ENCODE results near the gene KLHL29. TPM values are rescaled to one million over a fixed set of nuclear protein-coding genes. Genes with fewer than 3 reads are reported as not detected.

The KLHL29 gene
- total RNA-seq, 1 donor from 2014 or later, result 5.0 TPM

DNA sequence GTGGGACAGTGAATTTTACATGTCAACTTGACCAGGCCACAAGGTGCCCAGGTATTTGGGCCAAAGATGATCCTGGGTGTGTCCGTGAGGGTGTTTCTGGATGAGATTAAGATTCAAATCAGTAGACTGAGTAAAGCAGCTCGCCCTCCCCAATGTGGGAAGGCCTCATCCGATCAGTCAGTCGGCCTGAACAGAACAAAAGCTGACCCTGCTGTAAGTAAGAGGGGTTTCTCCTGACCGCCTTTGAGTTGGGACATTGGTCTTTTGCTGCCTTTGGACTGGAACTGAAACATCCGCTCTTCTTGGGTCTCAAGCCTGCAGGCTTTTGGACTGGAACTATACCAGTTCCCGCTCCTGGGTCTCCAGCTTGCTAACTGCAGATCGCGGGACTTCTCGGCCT, 233.3 kb downstream of the KLHL29 start:
- FAIRE-seq, result no peak
- DNase-seq (ENCODE audit: low read depth), result no peak
- Histone ChIP-seq H3K27me3 (ENCODE audit: control insufficient read depth, insufficient read depth, low read length) (no peaks in the 10 kb centered on the region), H3K4me3 (ENCODE audit: low read depth, low read length) (no peak overlapping the region), H3K36me3 (ENCODE audit: control insufficient read depth, insufficient read depth, low read length) (no peaks in the 10 kb centered on the region)
- TF ChIP-seq, protein P1, sequence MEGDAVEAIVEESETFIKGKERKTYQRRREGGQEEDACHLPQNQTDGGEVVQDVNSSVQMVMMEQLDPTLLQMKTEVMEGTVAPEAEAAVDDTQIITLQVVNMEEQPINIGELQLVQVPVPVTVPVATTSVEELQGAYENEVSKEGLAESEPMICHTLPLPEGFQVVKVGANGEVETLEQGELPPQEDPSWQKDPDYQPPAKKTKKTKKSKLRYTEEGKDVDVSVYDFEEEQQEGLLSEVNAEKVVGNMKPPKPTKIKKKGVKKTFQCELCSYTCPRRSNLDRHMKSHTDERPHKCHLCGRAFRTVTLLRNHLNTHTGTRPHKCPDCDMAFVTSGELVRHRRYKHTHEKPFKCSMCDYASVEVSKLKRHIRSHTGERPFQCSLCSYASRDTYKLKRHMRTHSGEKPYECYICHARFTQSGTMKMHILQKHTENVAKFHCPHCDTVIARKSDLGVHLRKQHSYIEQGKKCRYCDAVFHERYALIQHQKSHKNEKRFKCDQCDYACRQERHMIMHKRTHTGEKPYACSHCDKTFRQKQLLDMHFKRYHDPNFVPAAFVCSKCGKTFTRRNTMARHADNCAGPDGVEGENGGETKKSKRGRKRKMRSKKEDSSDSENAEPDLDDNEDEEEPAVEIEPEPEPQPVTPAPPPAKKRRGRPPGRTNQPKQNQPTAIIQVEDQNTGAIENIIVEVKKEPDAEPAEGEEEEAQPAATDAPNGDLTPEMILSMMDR (IDR thresholded peaks at IDR 0.05; ENCODE audit: insufficient read depth, low read length, severe bottlenecking), result no peak

DNA sequence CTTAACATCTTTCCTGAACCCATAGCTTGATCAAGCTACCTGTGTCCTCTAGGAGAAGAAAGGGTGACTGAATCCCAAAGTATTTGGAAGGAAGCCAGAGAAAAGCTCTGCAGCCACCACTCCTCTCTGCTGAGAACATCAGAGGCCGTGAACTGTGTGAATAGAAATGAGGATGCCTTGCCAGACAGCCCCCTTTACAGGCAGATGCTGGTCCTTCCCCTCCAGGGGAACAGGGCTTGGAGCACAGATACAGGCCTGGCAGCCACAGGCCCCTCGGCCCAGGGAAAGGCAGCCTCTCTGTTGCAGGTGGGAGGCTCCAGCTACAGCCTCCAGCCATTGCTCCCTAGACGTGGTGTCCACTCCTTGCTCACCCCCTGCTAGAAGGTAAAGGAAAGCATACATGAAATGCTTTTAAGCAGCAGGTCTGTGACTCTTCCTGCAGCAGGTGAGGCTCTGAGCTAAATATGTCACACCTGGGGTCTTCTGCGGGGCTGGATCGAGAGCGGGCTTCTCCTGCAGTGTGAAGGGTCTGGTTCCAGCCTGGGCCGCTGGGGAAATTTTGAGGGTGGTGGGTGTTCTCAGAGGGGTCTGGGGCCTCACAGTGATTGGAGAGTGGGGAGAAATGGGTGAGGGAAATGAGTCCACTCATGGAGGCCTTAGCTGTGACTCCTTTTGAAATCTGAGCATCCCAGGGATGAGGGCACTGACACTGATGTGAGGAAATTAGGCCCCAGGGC, 234.0 kb downstream of the KLHL29 start:
- Histone ChIP-seq H3K27me3 (ENCODE audit: control insufficient read depth, insufficient read depth, low read length) (no peaks in the 10 kb centered on the region), H3K4me3 (ENCODE audit: low read depth, low read length) (no peak overlapping the region), H3K36me3 (ENCODE audit: control insufficient read depth, insufficient read depth, low read length) (no peaks in the 10 kb centered on the region)
- FAIRE-seq (no peak), DNase-seq (ENCODE audit: low read depth) (peak; percentile 29)
- TF ChIP-seq, protein P1 (IDR thresholded peaks at IDR 0.05; ENCODE audit: insufficient read depth, low read length, severe bottlenecking), result no peak

DNA sequence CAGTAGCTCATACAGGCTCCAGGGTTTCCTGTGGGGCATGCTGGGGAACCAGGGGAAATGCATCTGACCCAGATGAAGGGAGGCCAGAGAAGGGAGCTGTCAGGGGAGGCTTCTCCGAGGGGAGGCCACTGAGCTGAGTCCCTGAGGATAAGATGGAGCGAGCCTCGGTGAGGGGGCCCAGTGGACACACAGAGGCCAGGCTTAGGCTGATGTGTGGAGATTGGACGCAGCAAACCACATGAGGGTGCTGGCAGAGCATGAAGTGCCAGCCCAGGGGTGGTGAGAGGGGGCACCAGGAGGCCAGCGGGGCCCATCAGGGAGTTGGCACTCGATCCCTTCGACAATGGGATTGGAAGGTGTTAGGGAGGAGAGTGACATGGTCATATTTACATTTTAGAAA, 235.0 kb downstream of the KLHL29 start:
- H3K27me3 ChIP-seq (ENCODE audit: control insufficient read depth, insufficient read depth, low read length), result no peaks in the 10 kb centered on the region
- FAIRE-seq (no peak), DNase-seq (ENCODE audit: low read depth) (no peak)
- TF ChIP-seq, protein P1 (IDR thresholded peaks at IDR 0.05; ENCODE audit: insufficient read depth, low read length, severe bottlenecking), result no peak
- H3K36me3 ChIP-seq (ENCODE audit: control insufficient read depth, insufficient read depth, low read length), result no peaks in the 10 kb centered on the region
- no peak overlapping the region for H3K4me3 ChIP-seq (ENCODE audit: low read depth, low read length)

DNA sequence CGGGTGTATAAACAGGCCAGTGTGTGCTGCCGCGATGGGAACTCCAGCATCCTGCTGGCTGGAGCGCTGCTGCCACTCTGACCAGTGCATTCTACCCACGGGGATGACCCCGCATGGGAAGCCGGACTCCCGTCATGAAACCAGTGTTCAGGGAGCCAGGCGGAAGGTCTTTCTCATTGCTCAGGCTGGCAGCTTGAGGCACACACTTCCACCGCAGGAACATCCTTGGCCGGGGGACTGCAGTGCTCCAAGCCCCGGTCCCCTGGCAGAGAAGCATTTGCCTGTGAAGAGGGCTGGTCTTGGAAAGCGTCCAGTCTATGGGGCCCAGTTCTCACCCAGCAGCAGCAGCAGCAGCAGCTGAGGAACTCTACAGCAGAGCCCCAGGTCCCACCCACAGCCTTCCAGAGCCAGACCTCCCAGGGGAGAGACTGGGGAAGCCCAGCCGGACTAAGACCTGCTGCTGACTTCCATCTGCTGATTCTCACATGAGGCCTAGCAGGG, 235.9 kb downstream of the KLHL29 start:
- no peak for FAIRE-seq
- Histone ChIP-seq H3K36me3 (ENCODE audit: control insufficient read depth, insufficient read depth, low read length) (no peaks in the 10 kb centered on the region), H3K27me3 (ENCODE audit: control insufficient read depth, insufficient read depth, low read length) (no peaks in the 10 kb centered on the region), H3K4me3 (ENCODE audit: low read depth, low read length) (no peak overlapping the region)
- DNase-seq (ENCODE audit: low read depth), result no peak
- TF ChIP-seq, protein P1 (IDR thresholded peaks at IDR 0.05; ENCODE audit: insufficient read depth, low read length, severe bottlenecking), result no peak

DNA sequence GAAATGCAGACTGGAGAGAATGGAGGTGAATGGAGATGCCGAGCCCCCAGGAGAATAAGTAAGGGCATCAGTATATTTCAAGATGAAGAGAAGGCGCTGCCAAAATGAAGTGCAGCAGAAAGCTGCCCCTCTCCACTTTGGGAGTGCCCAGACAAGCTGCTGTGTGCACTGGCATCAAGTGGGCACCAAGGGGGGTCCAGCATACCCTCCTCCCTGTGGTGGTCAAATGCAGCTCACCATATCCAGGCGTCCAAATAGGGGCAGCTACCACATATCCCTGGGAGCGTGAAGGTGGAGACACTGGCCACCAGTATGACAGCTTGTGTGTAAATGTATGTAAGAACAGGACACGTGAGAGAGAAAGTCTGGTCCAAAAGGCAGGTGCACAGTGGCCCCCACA, 236.6 kb downstream of the KLHL29 start:
- DNase-seq (ENCODE audit: low read depth) (no peak), FAIRE-seq (no peak)
- Histone ChIP-seq H3K36me3 (ENCODE audit: control insufficient read depth, insufficient read depth, low read length) (no peaks in the 10 kb centered on the region), H3K27me3 (ENCODE audit: control insufficient read depth, insufficient read depth, low read length) (no peaks in the 10 kb centered on the region), H3K4me3 (ENCODE audit: low read depth, low read length) (no peak overlapping the region)
- TF ChIP-seq, protein P1 (IDR thresholded peaks at IDR 0.05; ENCODE audit: insufficient read depth, low read length, severe bottlenecking), result no peak

DNA sequence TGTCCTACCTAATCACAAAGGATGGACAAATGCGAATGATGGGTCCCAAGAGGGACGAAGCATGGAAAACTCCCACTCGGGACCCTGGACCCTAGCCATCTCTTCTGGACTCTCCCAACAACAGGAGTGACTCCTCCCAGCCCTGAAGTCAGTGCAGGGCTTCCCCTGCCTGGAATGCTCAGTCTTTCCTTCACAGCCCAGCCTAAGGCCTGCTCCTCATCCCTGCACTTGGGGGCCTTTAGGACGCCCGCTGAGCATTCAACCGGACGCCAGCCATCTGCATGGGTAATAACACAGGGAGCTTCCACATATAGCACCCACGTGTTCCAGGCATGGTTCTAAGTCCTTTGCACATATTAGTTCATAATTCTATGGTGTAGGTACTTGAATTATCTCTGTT, 237.5 kb downstream of the KLHL29 start:
- H3K36me3 ChIP-seq (ENCODE audit: control insufficient read depth, insufficient read depth, low read length), result no peaks in the 10 kb centered on the region
- TF ChIP-seq, protein P1 (IDR thresholded peaks at IDR 0.05; ENCODE audit: insufficient read depth, low read length, severe bottlenecking), result no peak
- H3K4me3 ChIP-seq (ENCODE audit: low read depth, low read length), result no peak overlapping the region
- DNase-seq (ENCODE audit: low read depth), result no peak
- no peak for FAIRE-seq
- no peaks in the 10 kb centered on the region for H3K27me3 ChIP-seq (ENCODE audit: control insufficient read depth, insufficient read depth, low read length)
